ENCODE results near the gene ARRDC3.
"Not testable (repeated sequence)": the region's sequence is repeated elsewhere in the genome, so short reads cannot be mapped to it uniquely, and the experiment has no call there.

Gene ARRDC3

GRCh38 chr5:91383027-91383955 lies at the start of gene ARRDC3:
ARRDC3 (minus strand) TSS chr5:91383317; CDS start chr5:91383092, 225 bp downstream.
- DNase-seq (ENCODE audit: low read depth in 3 of 3, low spot score in 1 of 3): peak; percentile 87 to 93 (median 92)

GRCh38 chr5:91430949-91431348 lies 47.8 kb upstream of the ARRDC3 start:
- no peak for DNase-seq (ENCODE audit: low read depth in 3 of 3, low spot score in 1 of 3)

GRCh38 chr5:91424638-91425436 lies 41.7 kb upstream of the ARRDC3 start:
- no peak for DNase-seq (ENCODE audit: low read depth in 3 of 3, low spot score in 1 of 3)

- no peak for DNase-seq (ENCODE audit: low read depth in 3 of 3, low spot score in 1 of 3)
Observed at GRCh38 chr5:91423871-91424270, 40.8 kb upstream of the ARRDC3 start.

- no peak for DNase-seq (ENCODE audit: low read depth in 3 of 3, low spot score in 1 of 3)
Observed at GRCh38 chr5:91420879-91421278, 37.8 kb upstream of the ARRDC3 start.

GRCh38 chr5:91419571-91420537 lies 36.7 kb upstream of the ARRDC3 start:
- DNase-seq (ENCODE audit: low read depth in 3 of 3, low spot score in 1 of 3): peak; percentile 37 to 45 (median 37)

- no peak for DNase-seq (ENCODE audit: low read depth in 3 of 3, low spot score in 1 of 3)
Observed at GRCh38 chr5:91419136-91419535, 36.0 kb upstream of the ARRDC3 start.

- no peak for DNase-seq (ENCODE audit: low read depth in 3 of 3, low spot score in 1 of 3)
Observed at GRCh38 chr5:91418158-91418557, 35.0 kb upstream of the ARRDC3 start.

GRCh38 chr5:91417219-91417618 lies 34.1 kb upstream of the ARRDC3 start:
- DNase-seq (ENCODE audit: low read depth in 3 of 3, low spot score in 1 of 3): no peak

GRCh38 chr5:91416491-91416890 lies 33.4 kb upstream of the ARRDC3 start:
- DNase-seq (ENCODE audit: low read depth in 3 of 3, low spot score in 1 of 3): no peak

GRCh38 chr5:91409304-91409703 lies 26.2 kb upstream of the ARRDC3 start:
- DNase-seq (ENCODE audit: low read depth in 3 of 3, low spot score in 1 of 3): no peak

- no peak for DNase-seq (ENCODE audit: low read depth in 3 of 3, low spot score in 1 of 3)
Observed at GRCh38 chr5:91408710-91409109, 25.6 kb upstream of the ARRDC3 start.

- DNase-seq (ENCODE audit: low read depth in 3 of 3, low spot score in 1 of 3): no peak
Observed at GRCh38 chr5:91407204-91407603, 24.1 kb upstream of the ARRDC3 start.

- DNase-seq (ENCODE audit: low read depth in 3 of 3, low spot score in 1 of 3): no peak
Observed at GRCh38 chr5:91403438-91403837, 20.3 kb upstream of the ARRDC3 start.

GRCh38 chr5:91401175-91401574 lies 18.1 kb upstream of the ARRDC3 start:
- no peak for DNase-seq (ENCODE audit: low read depth in 3 of 3, low spot score in 1 of 3)

- no peak for DNase-seq (ENCODE audit: low read depth in 3 of 3, low spot score in 1 of 3)
Observed at GRCh38 chr5:91397791-91398190, 14.7 kb upstream of the ARRDC3 start.

GRCh38 chr5:91390268-91390667 lies 7.2 kb upstream of the ARRDC3 start:
- DNase-seq (ENCODE audit: low read depth in 3 of 3, low spot score in 1 of 3): no peak

- DNase-seq (ENCODE audit: low read depth in 3 of 3, low spot score in 1 of 3): not testable (repeated sequence)
Observed at GRCh38 chr5:91389555-91389954, 6.4 kb upstream of the ARRDC3 start.

GRCh38 chr5:91388362-91388761 lies 5.2 kb upstream of the ARRDC3 start:
- no peak for DNase-seq (ENCODE audit: low read depth in 3 of 3, low spot score in 1 of 3)

GRCh38 chr5:91386120-91386519 lies 3.0 kb upstream of the ARRDC3 start:
- DNase-seq (ENCODE audit: low read depth in 3 of 3, low spot score in 1 of 3): no peak

- not testable (repeated sequence) for DNase-seq (ENCODE audit: low read depth in 3 of 3, low spot score in 1 of 3)
Observed at GRCh38 chr5:91385596-91385995, 2.5 kb upstream of the ARRDC3 start.
